Measurements from ENCODE around the gene POLQ. TPM values are rescaled to one million over a fixed set of nuclear protein-coding genes. Genes with fewer than 3 reads are reported as not detected.

POLQ gene
- total RNA-seq, 2 experiments from 2014 or later: 34.3 to 55.8 TPM

Other genes starting within 250 kb of the POLQ start
- not detected for gene ARGFX, start 22.0 kb upstream of the POLQ start, total RNA-seq
- gene FBXO40, start 47.4 kb upstream of the POLQ start, total RNA-seq: not detected
- 100 to 1,000 TPM; 305 to 312 TPM for gene HCLS1, start 114.9 kb upstream of the POLQ start, total RNA-seq
- gene GOLGB1, start 203.8 kb upstream of the POLQ start, total RNA-seq: 10 to 100 TPM; 30.6 to 31.2 TPM